Measurements from ENCODE around the gene PRKAR1A.

The PRKAR1A gene

DNA sequence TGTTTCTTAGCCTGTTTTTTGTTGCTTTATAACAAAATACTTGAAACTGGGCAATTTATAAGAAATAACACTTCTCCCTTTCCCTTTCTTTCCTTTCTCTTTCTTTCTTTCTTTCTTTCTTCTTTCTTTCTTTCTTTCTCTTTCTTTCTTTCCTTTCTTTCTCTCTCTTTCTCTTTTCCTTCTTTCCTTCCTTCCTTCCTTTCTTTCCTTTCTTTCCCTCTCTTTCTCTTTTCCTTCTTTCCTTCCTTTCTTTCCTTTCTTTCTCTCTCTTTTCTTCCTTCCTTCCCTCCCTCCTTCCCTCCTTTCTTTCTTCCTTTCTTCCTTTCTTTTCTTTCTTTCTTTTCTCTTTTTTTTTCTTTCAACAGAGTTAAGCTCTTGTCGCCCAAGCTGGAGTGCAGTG, 61.1 kb downstream of the PRKAR1A start:
- no peak overlapping the region for H2AFZ ChIP-seq (ENCODE audit: low read depth, low read length, severe bottlenecking)
- H3K4me3 ChIP-seq (ENCODE audit: insufficient read depth, low read length, poor library complexity, severe bottlenecking): no peak overlapping the region
- H3F3A ChIP-seq (ENCODE audit: insufficient read depth): no peaks in the 10 kb centered on the region
- no peaks in the 10 kb centered on the region for H3K79me2 ChIP-seq (ENCODE audit: insufficient read depth, low read length)
- H3K9me3 ChIP-seq (ENCODE audit: insufficient read depth, low read length): no peaks in the 10 kb centered on the region
- TF ChIP-seq, protein P1, sequence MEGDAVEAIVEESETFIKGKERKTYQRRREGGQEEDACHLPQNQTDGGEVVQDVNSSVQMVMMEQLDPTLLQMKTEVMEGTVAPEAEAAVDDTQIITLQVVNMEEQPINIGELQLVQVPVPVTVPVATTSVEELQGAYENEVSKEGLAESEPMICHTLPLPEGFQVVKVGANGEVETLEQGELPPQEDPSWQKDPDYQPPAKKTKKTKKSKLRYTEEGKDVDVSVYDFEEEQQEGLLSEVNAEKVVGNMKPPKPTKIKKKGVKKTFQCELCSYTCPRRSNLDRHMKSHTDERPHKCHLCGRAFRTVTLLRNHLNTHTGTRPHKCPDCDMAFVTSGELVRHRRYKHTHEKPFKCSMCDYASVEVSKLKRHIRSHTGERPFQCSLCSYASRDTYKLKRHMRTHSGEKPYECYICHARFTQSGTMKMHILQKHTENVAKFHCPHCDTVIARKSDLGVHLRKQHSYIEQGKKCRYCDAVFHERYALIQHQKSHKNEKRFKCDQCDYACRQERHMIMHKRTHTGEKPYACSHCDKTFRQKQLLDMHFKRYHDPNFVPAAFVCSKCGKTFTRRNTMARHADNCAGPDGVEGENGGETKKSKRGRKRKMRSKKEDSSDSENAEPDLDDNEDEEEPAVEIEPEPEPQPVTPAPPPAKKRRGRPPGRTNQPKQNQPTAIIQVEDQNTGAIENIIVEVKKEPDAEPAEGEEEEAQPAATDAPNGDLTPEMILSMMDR (IDR thresholded peaks at IDR 0.05; ENCODE audit: insufficient read depth, low read length, poor library complexity, severe bottlenecking): no peak
- no peak for TF ChIP-seq EZH2phosphoT487 (conservative IDR thresholded peaks at IDR 0.05; ENCODE audit: low read length)
- H3K9me2 ChIP-seq (replicated peaks; ENCODE audit: insufficient read depth, low read length): no peaks in the 10 kb centered on the region
- no peak overlapping the region for H3K9ac ChIP-seq (ENCODE audit: low read length)
- no peak overlapping the region for H3K4me2 ChIP-seq (ENCODE audit: low read depth, low read length, poor library complexity, severe bottlenecking)
- H3K36me3 ChIP-seq (ENCODE audit: low read length): no peaks in the 10 kb centered on the region
- no peaks in the 10 kb centered on the region for H4K20me1 ChIP-seq (ENCODE audit: low read depth, low read length)
- H3K27ac ChIP-seq (ENCODE audit: low read depth, low read length): no peak overlapping the region
- H3K27me3 ChIP-seq (ENCODE audit: low read length): no peaks in the 10 kb centered on the region

DNA sequence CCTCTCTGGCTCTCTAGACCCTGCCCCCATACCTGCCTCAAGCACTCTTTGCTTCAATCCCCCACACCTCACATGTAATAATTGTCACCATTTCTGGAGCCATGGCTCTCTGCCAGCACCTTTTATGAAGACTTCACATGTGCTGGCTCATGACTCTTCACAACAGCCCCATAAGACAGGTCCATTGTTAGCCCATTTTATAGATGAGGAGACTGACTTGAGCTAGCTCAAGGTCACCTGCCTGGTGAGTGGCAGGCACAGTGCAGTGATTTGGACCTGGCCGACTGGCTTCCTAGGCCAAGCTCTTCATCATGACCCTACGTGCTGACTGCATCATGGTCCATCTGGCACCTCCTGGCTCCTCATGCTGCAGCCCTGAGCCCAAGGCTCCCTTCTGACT, 63.9 kb downstream of the PRKAR1A start:
- TF ChIP-seq, protein P1 (IDR thresholded peaks at IDR 0.05; ENCODE audit: insufficient read depth, low read length, poor library complexity, severe bottlenecking): no peak
- TF ChIP-seq EZH2phosphoT487 (conservative IDR thresholded peaks at IDR 0.05; ENCODE audit: low read length): no peak
- no peaks in the 10 kb centered on the region for H3K27me3 ChIP-seq (ENCODE audit: low read length)

DNA sequence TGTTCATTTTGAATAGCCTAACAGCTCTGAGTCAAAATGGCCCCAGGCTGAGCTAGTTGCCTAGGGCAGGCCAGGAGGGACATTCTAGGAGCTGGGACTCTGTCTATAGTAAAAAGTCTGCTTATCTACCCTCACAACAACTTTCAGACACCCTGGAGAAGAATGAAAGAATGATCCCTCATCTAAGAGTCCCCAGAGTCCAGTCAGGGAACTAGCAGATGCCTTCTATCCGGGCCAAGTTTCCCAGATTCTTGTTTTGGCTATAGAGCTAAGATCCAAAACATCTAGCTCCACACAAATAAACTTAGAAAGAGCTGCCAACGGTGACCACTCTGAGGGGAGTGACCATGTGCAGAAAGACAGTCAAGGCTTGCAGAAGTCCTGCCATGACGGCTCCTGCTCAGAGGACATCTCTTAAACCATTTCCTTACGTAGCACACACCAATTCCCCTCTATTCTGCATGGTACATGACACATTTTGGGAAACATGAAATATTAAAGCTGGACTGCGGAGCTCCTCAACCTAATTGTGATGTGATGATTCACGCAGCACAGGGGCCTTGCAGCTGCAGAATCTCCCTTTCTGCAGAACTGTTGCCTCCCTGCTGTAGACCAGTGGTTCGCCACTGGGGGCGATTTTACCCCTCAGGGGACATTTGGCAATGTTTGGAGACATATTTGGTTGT, 64.7 kb downstream of the PRKAR1A start:
- Histone ChIP-seq H3K27me3 (ENCODE audit: low read length) (no peaks in the 10 kb centered on the region), H2AFZ (ENCODE audit: low read depth, low read length, severe bottlenecking) (no peak overlapping the region), H3K36me3 (ENCODE audit: low read length) (no peaks in the 10 kb centered on the region), H4K20me1 (ENCODE audit: low read depth, low read length) (no peaks in the 10 kb centered on the region), H3K4me2 (ENCODE audit: low read depth, low read length, poor library complexity, severe bottlenecking) (no peak overlapping the region), H3F3A (ENCODE audit: insufficient read depth) (no peaks in the 10 kb centered on the region), H3K9ac (ENCODE audit: low read length) (no peak overlapping the region), H3K9me3 (ENCODE audit: insufficient read depth, low read length) (no peaks in the 10 kb centered on the region), H3K27ac (ENCODE audit: low read depth, low read length) (no peak overlapping the region), H3K79me2 (ENCODE audit: insufficient read depth, low read length) (no peaks in the 10 kb centered on the region), H3K4me3 (ENCODE audit: insufficient read depth, low read length, poor library complexity, severe bottlenecking) (no peak overlapping the region), H3K9me2 (replicated peaks; ENCODE audit: insufficient read depth, low read length) (no peaks in the 10 kb centered on the region)
- no peak for TF ChIP-seq EZH2phosphoT487 (conservative IDR thresholded peaks at IDR 0.05; ENCODE audit: low read length)
- TF ChIP-seq, protein P1 (IDR thresholded peaks at IDR 0.05; ENCODE audit: insufficient read depth, low read length, poor library complexity, severe bottlenecking): no peak

More for the DNA sequence above, 63.9 kb downstream of the PRKAR1A start:
- Histone ChIP-seq H4K20me1 (ENCODE audit: low read depth, low read length) (no peaks in the 10 kb centered on the region), H3K9me2 (replicated peaks; ENCODE audit: insufficient read depth, low read length) (no peaks in the 10 kb centered on the region), H3K4me2 (ENCODE audit: low read depth, low read length, poor library complexity, severe bottlenecking) (no peak overlapping the region), H3K4me3 (ENCODE audit: insufficient read depth, low read length, poor library complexity, severe bottlenecking) (no peak overlapping the region), H3K9ac (ENCODE audit: low read length) (no peak overlapping the region), H3K36me3 (ENCODE audit: low read length) (no peaks in the 10 kb centered on the region), H3F3A (ENCODE audit: insufficient read depth) (no peaks in the 10 kb centered on the region), H3K27ac (ENCODE audit: low read depth, low read length) (no peak overlapping the region), H3K79me2 (ENCODE audit: insufficient read depth, low read length) (no peaks in the 10 kb centered on the region), H3K9me3 (ENCODE audit: insufficient read depth, low read length) (no peaks in the 10 kb centered on the region), H2AFZ (ENCODE audit: low read depth, low read length, severe bottlenecking) (no peak overlapping the region)
